Suprapubic skin (tissue), 4 donors: ENCODE data around the gene PAX9. TPM values are rescaled to one million over a fixed set of nuclear protein-coding genes. Genes with fewer than 3 reads are reported as not detected.
"Not testable (repeated sequence)": the region's sequence is repeated elsewhere in the genome, so short reads cannot be mapped to it uniquely, and the experiment has no call there.

Source experiments
- DNase-seq, 2 donors: peaks; one replicate each; pipeline ENCODE4 v3.0.0-alpha.2; 2019; ENCODE audit warnings: low spot score in 2 of 2
- H3K27ac ChIP-seq: fragments of 200-600 bp; sonication (generic); one replicate; pipeline ENCODE4 v1.5.1; 2019
- H3K27me3 ChIP-seq: fragments of 200-600 bp; sonication (generic); one replicate; pipeline ENCODE4 v1.5.1; 2019
- H3K36me3 ChIP-seq: fragments of 200-600 bp; sonication (generic); one replicate; pipeline ENCODE4 v1.5.1; 2019
- H3K4me1 ChIP-seq: fragments of 200-600 bp; sonication (generic); one replicate; pipeline ENCODE4 v1.5.1; 2019
- H3K4me3 ChIP-seq: fragments of 200-600 bp; sonication (generic); one replicate; pipeline ENCODE4 v1.5.1; 2019; ENCODE audit warnings: mild to moderate bottlenecking
- H3K9me3 ChIP-seq: fragments of 200-600 bp; sonication (generic); one replicate; pipeline ENCODE4 v1.5.1; 2019
- CTCF ChIP-seq, 2 donors: fragments of 200-600 bp in 1 of 2; fragments of 450-650 bp in 1 of 2; sonication (generic) in 1 of 2; IDR thresholded peaks; one replicate each; pipeline ENCODE4 v1.5.1; 2016 to 2019; ENCODE audit warnings: antibody characterized with exemption in 2 of 2, mild to moderate bottlenecking in 1 of 2, moderate library complexity in 1 of 2
- EP300 ChIP-seq: sonication (generic); formaldehyde crosslinking; IDR thresholded peaks from one replicate; pipeline ENCODE4 v1.6.1; 2017; ENCODE audit warnings: antibody characterized with exemption
- POLR2A ChIP-seq, 2 donors: fragments of 450-650 bp; IDR thresholded peaks; one replicate each; pipeline ENCODE4 v1.6.1; 2017; ENCODE audit warnings: antibody characterized with exemption in 2 of 2, mild to moderate bottlenecking in 2 of 2, moderate library complexity in 2 of 2
- POLR2AphosphoS5 ChIP-seq, 3 donors: sonication (generic); formaldehyde crosslinking; IDR thresholded peaks; one replicate each; pipeline ENCODE4 v1.6.1; 2017; ENCODE audit warnings: antibody characterized with exemption in 3 of 3
- WGBS: methylation state at CpG from one replicate; pipeline ENCODE4 v1.1.5; 2018; 5-methylcytosine and 5-hydroxymethylcytosine counted together
- total RNA-seq, 4 donors: library from RNA; depleted of rRNA; stranded (reverse); fragments of >200 nt; gene quantifications; one replicate each; pipeline ENCODE4 v1.1.0, GENCODE V29; 2016

Gene PAX9
- total RNA-seq, 4 donors from 2014 or later, result 0.23 to 1.5 (median 0.96) TPM

GRCh38 chr14:36676236-36676635, 14.6 kb downstream of the PAX9 start:
- Histone ChIP-seq H3K9me3 (no peaks in the 10 kb centered on the region), H3K4me3 (no peak overlapping the region), H3K4me1 (no peaks in the 10 kb centered on the region), H3K27me3 (peaks cover 6% of the 10 kb centered on the region), H3K27ac (no peak overlapping the region), H3K36me3 (no peaks in the 10 kb centered on the region)
- TF ChIP-seq EP300, result no peak
- TF ChIP-seq POLR2A (IDR thresholded peaks at IDR 0.05), result no peak
- no peak for TF ChIP-seq POLR2AphosphoS5 (IDR thresholded peaks at IDR 0.05)
- TF ChIP-seq CTCF (IDR thresholded peaks at IDR 0.05), result no peak
- no peak for DNase-seq
- 65% methylated on average over 10 of the region's 10 CpGs for WGBS

GRCh38 chr14:36682338-36682737, 20.7 kb downstream of the PAX9 start:
- DNase-seq, result no peak
- 93% methylated on average over 4 of the region's 4 CpGs for WGBS
- TF ChIP-seq CTCF (IDR thresholded peaks at IDR 0.05), result no peak
- TF ChIP-seq EP300, result no peak
- no peak for TF ChIP-seq POLR2A (IDR thresholded peaks at IDR 0.05)
- no peak for TF ChIP-seq POLR2AphosphoS5 (IDR thresholded peaks at IDR 0.05)
- no peaks in the 10 kb centered on the region for H3K36me3 ChIP-seq
- H3K4me1 ChIP-seq, result no peaks in the 10 kb centered on the region
- H3K4me3 ChIP-seq, result no peak overlapping the region
- no peak overlapping the region for H3K27ac ChIP-seq
- H3K9me3 ChIP-seq, result no peaks in the 10 kb centered on the region
- H3K27me3 ChIP-seq, result peaks cover 4% of the 10 kb centered on the region

- 70% methylated on average over 9 of the region's 9 CpGs for WGBS
- Histone ChIP-seq H3K36me3 (no peaks in the 10 kb centered on the region), H3K27me3 (no peaks in the 10 kb centered on the region), H3K4me3 (no peak overlapping the region), H3K4me1 (no peaks in the 10 kb centered on the region), H3K27ac (no peak overlapping the region), H3K9me3 (no peaks in the 10 kb centered on the region)
- no peak for DNase-seq
- TF ChIP-seq POLR2A (IDR thresholded peaks at IDR 0.05), result no peak
- TF ChIP-seq EP300, result no peak
- TF ChIP-seq CTCF (IDR thresholded peaks at IDR 0.05), result no peak
- no peak for TF ChIP-seq POLR2AphosphoS5 (IDR thresholded peaks at IDR 0.05)
These were observed 21.5 kb downstream of the PAX9 start for GRCh38 chr14:36683083-36683724.

- no peak overlapping the region for H3K4me3 ChIP-seq
- no peak for DNase-seq
- H3K27me3 ChIP-seq, result no peaks in the 10 kb centered on the region
- H3K27ac ChIP-seq, result no peak overlapping the region
- no peaks in the 10 kb centered on the region for H3K9me3 ChIP-seq
- no peaks in the 10 kb centered on the region for H3K4me1 ChIP-seq
- TF ChIP-seq POLR2A (IDR thresholded peaks at IDR 0.05) (no peak), EP300 (no peak), POLR2AphosphoS5 (IDR thresholded peaks at IDR 0.05) (no peak), CTCF (IDR thresholded peaks at IDR 0.05) (no peak)
- no peaks in the 10 kb centered on the region for H3K36me3 ChIP-seq
- 98% methylated on average over 3 of the region's 3 CpGs for WGBS
These were observed 23.3 kb downstream of the PAX9 start for GRCh38 chr14:36684946-36685345.

GRCh38 chr14:36690311-36691040, 28.8 kb downstream of the PAX9 start:
- Histone ChIP-seq H3K27ac (no peak overlapping the region), H3K9me3 (no peaks in the 10 kb centered on the region), H3K4me3 (no peak overlapping the region), H3K27me3 (no peaks in the 10 kb centered on the region), H3K36me3 (no peaks in the 10 kb centered on the region), H3K4me1 (no peaks in the 10 kb centered on the region)
- 48% methylated on average over 1 of the region's 1 CpG for WGBS
- no peak for TF ChIP-seq POLR2A (IDR thresholded peaks at IDR 0.05)
- no peak for TF ChIP-seq POLR2AphosphoS5 (IDR thresholded peaks at IDR 0.05)
- TF ChIP-seq CTCF (IDR thresholded peaks at IDR 0.05), result no peak
- TF ChIP-seq EP300, result no peak
- no peak for DNase-seq

- WGBS, result 83% methylated on average over 7 of the region's 7 CpGs
These were observed 37.8 kb downstream of the PAX9 start for GRCh38 chr14:36699420-36699819.

More at GRCh38 chr14:36699420-36699819, 37.8 kb downstream of the PAX9 start:
- H3K27ac ChIP-seq, H3K27me3 ChIP-seq, H3K4me3 ChIP-seq, H3K36me3 ChIP-seq, H3K9me3 ChIP-seq, H3K4me1 ChIP-seq, DNase-seq: not testable (repeated sequence)
